Stimulated activated CD8-positive, alpha-beta memory T cell treated with anti-CD3 and anti-CD28 coated beads, Interleukin-15, amount 100 ng/mL, for 1 hour (primary cell): ENCODE results near the gene RGN.
"Not testable (repeated sequence)": the region's sequence is repeated elsewhere in the genome, so short reads cannot be mapped to it uniquely, and the experiment has no call there.

Source experiments
- DNase-seq: peaks from one replicate; pipeline ENCODE4 v3.0.0-alpha.2; 2020; ENCODE audit warnings: low read depth

RGN gene

DNA sequence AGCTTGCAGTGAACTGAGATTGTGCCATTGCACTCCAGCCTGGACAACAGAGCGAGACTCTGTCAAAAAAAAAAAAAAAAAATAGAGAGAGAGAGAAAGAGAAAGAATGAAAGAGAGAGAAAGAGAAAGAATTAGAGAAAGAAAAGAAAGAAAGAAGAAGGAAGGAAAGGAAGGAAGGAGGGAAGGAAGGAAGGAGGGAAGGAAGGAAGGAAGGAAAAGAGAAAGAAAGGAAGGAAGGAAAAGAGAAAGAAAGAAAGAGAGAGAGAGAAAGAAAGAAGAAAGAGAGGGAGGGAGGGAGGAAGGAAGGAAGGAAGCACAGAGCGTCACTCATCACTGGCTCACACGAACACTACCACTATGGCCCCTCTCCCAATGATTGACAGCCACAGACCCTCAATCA is 46.2 kb downstream of the RGN start:
- not testable (repeated sequence) for DNase-seq

DNA sequence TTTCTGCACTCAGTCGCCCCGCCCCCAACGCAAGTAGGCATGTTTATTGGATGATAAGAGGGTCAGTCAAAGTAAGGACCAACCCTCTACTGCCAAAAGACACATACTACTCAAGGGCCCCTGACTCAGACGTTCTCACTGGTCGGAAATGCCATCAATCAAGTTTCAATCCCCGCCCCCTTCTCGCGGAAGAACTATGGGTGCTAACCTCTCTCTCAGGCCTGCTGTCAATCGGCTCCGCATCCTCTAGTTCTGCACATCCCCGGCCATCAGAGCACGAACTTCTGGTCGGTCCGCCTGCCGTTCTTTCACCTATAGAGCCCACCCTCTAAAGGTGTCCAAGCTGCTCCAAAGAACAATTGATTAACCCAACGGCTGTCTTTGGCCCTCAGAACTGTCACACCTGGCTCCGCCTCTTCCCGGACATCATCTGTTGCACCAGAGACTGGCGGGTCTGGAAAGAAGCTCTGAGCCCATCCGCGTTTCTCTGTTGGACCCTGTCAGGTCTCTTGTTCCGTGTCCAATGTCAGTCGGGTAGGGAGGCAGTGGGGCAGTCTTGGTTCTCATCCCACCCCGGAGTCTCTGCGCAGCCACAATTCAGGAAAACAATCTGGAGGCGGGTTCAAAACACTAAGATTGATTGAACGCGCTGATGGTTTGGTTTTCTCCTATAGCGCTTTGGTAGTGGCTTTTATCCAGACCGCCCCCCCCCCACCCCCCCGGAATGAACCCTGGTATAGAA is 51.1 kb downstream of the RGN start:
- DNase-seq = peak; percentile 75

- no peak for DNase-seq
Observed at GRCh38 chrX:47129899-47130358, 51.7 kb downstream of the RGN start.

DNA sequence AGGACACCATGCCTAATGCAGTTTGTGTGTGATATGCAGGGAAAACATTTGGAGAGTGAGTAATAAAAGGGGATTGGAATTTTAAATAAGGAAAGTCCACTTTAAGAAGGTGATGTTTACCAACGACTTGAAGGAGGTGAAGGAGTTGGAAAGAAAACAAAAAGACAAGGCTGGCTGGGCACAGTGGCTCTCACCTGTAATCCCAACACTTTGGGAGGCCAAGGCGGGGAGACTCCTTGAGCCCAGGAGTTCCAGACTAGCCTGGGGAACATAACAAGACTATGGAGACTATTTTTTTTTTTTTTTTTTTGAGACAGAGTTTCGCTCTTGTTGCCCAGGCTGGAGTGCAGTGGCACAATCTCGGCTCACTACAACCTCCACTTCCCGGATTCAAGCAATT is 55.2 kb downstream of the RGN start:
- no peak for DNase-seq

GRCh38 chrX:47135650-47136049 is 57.4 kb downstream of the RGN start:
- not testable (repeated sequence) for DNase-seq

DNA sequence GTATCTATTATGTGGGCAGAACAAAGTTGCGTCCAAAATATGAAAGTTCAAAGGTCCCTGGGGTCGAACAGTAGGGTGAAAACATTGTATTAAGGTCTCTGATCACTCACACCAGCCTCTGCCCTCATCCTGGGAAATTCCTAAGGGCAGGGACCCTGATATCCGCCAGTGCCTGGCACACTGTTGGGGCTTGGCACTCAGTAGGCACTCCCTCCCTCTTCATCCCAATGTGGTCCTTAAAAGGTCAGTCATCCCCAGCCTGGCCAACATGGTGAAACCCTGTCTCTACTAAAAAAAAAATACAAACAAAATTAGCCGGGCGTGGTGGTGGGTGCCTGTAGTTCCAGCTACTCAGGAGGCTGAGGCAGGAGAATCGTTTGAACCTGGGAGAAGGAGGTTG is 59.9 kb downstream of the RGN start:
- no peak for DNase-seq
